Activated T-helper 1 cell treated with Interleukin-2 at 50 U/mL for 16 hours (primary cell): ENCODE measurements around the gene ZPR1.

Experiments
- DNase-seq: peaks from one replicate; pipeline ENCODE4 v3.0.0-alpha.2; 2020; ENCODE audit warnings: low read depth

ZPR1 gene

DNA sequence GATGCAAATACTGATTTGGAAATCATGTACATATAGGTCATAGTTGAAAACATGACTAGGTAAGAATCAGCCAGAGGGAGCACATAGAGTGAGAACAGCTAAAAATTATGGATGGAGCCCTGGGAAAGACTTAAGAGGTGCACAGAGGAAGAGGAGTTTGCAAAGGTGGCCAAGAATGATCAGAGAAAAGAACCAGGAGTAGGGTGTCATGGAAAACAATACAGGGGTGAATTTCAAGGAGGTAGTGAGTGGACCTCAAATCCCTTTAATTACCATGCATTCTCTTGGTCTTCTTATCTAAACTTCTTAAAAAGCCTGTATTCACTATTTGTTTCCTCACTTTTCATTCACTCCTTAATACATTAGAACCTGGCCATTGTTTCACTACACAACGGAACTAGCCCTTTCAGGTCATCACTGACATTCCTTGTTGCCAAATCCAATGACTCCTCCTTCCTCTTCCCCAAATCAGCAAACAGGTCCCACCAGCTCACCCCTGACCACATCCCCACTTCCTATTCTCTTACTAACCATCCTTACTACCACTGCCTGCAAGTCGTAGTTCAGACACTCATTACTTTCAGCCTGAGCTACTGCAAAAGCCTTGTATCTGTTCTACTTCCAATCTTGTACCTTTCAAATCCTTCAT, 37.6 kb downstream of the ZPR1 start:
- DNase-seq, result no peak

DNA sequence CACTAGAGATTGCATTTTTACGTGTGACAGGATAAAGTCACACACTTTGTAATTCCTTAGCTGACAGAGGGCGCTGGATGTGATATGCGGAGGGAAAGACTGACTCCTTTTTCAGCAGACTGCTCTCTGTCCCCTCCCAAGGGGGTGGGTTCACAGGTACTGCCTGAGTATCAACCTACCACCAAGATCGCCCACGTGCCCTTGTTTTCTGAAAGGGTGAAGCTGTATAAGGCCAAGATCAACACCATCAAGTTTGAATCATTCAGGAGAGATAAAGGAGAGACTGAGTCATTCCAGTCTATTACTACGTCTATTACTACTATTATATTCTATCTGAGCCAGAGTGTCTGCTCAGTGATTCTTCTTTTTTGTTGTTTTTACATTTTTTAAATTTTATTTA, 45.7 kb downstream of the ZPR1 start:
- no peak for DNase-seq

DNA sequence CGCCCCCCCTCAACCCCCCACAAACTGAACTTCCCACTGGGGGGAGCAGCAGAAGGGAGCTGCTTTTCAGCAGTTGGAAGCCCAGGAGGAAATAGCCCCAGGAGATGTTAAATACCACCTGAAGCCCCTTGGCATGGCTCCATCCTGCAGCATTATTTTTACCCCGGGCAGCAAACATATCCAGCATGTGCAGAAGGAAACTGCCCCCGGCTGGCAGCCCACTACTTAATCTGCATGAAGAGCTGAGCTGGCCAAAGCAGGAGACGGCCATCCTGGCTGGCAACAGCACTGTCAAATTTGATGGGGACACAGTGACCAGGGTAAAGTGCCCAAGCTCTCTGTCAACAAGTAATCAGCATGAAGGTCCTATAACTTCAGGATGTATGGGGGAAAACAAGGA, 47.1 kb downstream of the ZPR1 start:
- no peak for DNase-seq

DNA sequence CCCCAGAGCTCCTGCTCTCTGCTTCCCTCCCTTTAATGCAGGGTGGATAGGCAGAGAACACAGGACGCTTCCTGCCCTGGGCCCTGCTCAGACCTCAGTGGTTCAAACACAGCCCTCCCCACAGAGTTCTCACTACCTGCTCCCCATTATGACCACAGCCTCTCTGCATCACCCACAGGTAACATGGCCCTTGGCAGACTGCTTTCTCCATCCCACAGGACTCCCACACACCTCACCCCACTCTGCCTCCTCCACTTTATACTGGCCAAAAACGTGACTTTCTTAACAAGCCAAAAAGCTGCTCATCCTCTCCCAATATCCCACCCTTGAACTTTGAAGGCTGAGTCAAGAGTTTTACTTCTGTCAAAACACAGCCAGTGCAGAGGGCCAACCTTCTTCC, 48.8 kb downstream of the ZPR1 start:
- DNase-seq, result no peak

DNA sequence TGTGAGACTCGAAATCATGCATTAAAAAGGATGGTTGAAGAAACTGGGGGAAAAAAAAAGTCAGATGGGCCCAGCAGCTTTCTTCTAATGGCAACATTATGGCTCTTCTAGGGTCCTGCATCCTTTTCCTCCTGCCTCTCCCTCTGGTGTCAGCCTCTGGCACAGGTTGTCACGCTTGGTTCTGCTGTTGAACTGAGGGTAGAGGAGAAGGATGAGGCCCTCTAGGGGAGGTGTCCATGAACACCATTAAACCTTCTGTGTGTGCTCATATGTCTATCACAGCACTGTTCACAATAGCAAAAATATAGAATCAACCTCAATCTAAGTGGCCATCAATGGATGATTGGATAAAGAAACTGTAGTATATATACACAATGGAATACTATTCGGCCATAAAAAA, 51.1 kb downstream of the ZPR1 start:
- no peak for DNase-seq

DNA sequence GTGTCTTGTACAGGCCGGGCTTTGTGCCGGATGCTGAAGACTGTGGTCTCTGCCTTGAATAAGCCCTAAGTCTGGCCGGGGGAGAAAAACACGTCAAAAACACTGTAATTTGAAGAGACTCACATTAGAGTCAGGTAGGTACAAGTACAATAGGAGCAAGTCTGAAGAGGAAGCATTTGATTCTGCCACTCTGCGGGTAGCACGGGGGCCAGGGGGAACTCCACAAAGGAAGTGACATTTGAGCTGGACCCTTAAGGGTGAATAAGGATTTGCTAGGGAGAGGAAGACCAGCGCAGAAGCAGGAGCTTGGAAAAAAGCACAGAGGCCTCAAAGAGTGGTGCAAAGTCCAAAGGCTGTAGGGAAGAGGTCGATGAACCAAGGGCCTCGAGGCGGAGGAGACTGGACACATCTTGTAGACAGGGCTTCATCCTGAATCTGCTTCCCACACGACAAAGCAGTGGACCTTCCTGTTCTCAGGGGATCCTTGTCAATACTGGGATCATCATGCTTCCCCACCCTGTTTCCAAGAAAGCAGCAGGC, 53.8 kb downstream of the ZPR1 start:
- no peak for DNase-seq

DNA sequence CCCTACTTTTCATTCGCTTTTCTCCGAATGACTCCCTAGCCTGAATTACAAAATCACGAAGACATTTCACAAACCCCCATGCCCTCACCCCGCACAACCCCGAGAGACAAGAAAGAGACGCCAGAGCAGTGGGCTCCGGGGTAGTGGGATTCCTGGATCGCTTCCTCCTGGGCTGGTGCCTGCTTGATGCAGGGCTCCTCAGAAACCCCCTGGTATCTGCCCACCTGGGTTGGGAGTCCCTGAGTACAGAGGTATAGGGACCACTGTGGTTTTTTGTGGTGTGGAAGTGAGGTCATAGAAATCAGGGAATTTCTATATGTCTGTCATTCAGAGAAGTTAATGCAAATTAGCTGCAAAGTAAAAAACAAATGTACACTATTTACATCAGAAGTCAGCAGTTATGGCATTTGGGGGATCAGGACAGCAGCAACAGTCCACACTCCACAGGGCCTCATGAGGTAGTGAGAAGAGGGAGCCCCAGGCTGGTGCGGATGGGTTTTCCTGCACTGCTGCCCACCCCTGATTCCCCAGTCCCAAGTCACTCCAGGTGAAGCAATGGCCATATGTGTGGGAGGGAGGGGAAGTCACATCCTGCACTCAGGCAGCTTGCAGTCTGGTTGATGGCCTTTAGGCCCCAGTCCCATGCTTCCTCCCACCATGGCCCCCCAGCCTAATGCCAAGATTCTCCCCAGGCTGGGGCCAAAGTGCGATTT, 54.6 kb downstream of the ZPR1 start:
- DNase-seq, result no peak

DNA sequence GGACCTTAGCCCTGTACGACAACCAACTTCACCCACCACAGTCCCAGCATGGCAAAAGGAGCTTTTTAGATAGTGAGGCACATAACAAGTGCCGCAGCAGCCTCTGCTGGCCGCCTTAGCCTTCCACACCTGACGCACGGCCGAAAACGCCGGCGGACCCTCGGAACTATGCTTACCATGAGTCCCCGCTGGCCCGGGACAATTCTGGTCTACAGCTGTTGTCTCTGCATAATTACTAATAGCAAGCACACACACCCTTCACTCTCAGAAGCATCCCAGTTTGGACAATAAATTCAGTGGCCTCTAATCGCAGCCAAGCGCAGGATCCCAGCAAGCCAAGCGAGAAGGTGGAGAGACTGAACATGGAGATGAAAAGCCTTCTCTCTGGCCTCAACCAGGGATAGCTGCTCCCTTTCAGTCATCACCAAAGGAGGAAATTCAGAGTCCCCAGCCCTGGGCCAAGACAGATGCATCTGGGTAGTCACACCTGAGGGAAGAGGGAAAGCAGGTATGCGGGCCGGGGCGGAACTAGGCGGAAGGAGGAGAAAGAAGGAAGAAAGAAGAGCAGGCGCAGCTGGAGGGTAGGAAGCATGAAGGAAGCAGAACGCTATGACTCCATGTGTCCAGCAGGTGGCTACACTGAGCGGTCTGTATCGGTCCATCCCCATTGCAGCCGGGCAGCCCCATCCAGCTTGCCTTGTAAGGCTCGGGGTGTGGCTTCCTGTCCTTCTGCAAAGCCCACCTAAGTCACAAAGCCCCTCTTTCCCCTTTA, 55.4 kb downstream of the ZPR1 start:
- DNase-seq, result peak; percentile 20

DNA sequence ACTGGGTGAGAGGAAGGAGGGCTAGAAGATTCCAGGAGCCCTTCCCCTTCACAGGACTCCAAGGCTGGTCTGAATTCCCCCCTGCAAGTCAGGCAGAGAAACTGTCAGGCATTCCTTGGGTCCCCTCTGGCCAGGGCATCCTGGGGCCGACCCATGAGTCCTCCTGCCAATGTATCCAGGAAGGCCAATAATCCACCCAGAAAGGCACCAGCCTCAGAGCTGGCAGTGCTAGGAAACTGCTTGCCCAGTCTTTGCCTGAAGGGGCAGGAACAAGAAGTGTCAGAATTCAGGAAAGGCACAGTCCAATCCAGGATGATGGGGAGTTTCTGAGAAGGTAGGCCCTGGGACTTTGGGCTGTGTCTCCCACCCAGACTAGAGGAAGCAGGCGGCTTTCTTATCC, 56.0 kb downstream of the ZPR1 start:
- DNase-seq, result no peak

DNA sequence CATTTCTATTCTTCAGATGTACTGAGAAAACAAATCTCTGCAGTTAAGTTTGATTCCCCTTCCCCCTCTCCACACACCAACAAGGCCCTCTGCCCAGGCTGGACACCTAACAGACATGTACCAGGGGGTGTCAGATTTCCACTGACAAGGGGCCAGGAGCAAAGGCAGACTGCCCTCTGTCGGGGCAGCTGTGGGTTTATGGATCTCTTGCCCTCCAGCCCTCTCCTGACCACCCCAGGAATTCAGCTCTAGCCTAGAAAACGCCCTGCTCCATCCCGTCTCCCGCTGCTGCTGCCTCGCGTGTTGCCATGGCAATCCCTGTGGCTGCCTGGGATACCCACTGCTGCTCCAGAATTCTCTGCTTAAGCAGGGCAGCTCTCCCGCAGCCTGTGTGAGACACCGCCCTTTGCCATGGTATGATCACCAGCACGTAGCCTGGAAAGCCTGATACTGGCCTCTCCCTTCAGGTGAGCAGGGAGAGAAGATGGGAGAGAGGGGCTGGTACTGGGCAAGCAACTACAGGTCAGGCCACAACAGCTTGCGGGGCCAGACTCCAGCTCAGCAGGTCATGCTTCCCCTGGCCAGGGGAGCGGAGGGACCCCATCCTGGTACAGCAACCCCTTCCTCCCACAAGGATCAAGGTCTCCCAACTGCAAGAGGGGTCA, 56.6 kb downstream of the ZPR1 start:
- no peak for DNase-seq

DNA sequence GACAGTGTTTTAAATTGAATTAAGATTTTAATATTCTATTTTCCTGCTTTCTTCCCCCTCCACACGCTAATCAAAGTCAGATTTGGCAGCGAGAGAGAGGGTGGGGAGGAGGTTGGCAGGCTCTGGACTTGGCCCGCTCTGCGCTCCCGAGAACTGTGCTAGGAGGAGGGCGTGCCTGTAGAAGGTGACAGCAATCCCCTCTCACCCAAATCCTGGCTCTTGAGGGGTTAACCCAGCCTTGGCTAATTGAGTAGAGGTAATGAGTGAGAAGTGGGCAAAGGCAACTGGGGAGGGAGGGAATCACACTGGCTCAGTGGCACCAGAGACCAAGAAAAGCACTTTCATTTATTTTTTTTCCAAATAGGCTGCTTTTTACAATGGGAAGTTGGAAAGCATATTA, 57.2 kb downstream of the ZPR1 start:
- no peak for DNase-seq

DNA sequence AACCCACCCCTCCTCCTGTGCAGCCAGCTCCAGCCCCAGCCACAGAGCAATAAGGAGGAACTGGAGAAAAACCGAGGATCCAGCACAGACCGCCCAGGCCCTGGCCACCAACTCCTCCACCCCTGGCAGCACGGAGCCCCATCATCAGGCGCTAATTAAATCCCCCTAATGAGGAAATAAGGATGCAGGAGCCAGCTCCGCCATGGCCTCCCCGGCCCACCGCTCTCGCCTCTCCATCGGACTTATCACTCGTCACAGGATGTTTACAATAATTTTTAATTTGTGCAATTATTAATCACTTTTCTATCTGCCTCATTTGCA, 57.6 kb downstream of the ZPR1 start:
- no peak for DNase-seq

DNA sequence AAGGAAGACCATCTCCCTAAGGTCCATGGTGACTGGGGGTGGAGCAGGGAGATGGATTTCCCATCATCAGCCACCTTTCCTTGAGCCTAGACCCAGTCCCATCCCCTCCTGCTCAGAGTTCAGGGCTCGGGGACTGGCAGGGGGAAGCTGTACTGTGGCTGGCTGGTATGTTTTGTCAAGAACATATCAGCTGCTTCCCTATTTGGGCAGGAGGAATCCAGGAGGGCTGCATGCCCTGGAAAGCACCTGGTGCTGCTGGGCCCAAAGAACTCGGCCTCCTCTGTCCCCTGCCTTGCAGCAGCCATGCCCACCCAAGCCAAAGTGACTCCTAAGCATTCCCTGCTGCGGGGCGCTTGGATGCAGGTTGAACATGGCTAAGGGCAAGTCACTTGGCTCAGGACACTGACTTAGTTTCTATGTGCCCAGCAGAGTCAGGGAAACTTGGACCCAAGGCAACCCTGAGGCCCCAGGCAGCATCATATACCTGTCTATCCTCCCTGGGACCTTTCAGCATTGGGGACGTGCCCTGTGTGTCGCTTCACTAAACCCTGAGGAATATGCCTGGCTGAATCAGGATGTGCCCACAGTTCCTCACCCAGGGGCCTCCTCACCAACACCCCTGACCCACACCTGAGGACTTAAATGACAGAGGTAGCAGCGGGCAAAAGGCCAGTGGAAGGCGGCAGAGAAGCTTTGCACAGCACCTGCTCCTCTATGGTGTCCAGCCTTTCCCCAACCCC, 58.2 kb downstream of the ZPR1 start:
- no peak for DNase-seq

DNA sequence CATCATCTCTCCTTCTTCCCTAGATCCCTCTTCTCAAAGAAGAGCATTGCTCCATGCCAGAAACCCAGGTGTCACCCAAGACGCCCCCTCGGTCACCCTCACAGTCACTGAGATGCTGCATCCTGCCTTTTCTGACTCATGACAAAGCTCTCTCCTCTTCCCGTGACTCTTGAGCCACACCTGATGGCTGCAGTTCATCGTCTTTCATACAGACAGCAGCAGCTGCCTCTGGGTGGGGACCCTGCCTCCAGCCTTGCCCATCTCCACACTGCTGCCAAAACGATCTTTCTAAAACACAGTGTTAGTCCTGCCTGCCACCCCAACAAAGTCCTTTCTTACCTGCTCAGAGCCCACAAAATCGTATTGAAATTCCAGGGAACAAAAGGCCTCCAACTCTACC, 59.8 kb downstream of the ZPR1 start:
- no peak for DNase-seq

DNA sequence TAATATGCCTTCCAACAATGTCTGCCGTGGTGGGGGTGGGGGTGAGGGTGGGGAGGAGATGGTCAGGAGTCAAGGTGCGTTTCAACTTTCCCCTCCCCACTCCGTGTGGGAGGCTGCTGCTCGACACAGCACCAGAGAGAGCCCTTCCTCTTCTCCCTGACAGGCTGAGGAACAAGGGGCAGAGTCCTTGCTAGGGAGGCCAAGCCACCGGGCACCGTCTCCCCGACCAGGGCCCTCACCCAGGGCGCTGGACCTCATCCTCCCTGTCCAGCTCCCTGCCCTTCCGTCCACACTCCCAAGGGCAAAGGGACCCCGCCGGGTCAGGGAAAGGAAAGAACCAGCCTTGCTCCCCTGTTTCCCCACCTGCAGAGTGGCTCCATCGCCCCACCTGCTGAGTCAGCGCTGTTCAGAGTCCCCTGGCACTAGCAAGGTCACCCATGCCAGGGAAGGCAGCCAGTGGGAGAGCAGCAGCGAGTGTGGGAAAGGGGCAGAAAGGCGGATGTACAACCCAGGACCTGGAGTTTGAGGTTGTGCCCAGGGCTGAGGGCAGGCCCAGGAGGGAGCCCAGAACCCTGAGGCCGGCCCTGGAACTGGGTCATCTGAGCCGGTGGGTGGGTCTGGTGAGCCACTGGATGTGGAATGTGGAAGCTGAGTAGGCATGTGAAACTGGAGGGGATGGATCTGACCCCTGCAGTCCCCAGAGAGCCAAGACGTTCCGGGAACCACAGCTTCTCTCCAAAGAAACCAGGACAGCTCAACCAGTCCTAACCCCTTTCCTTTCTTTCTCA, 62.2 kb downstream of the ZPR1 start:
- no peak for DNase-seq

DNA sequence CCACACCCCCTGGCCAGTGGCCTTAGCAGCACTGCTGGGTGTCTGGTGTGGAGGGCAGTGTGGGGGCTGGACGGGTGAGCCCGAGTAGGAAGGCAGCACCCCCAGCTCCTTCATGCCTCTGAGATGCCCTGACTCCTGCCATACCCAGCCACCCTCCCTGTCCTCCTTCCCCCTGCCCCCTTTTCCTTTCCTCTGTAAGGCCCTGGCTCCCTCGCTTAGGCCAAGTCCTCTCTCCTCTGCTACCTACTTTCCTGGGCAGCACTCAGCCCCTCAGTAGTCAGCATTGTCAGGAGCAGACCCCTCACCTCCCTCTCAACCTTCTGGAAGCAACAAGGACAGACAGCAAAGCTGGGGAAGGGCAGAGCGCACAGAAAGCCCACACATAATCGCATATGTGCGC, 63.0 kb downstream of the ZPR1 start:
- no peak for DNase-seq
